ENCODE results near the gene BRSK1.
A peak's percentile ranks its signal among the peaks of the same experiment; 100 is the strongest.

BRSK1 gene

DNA sequence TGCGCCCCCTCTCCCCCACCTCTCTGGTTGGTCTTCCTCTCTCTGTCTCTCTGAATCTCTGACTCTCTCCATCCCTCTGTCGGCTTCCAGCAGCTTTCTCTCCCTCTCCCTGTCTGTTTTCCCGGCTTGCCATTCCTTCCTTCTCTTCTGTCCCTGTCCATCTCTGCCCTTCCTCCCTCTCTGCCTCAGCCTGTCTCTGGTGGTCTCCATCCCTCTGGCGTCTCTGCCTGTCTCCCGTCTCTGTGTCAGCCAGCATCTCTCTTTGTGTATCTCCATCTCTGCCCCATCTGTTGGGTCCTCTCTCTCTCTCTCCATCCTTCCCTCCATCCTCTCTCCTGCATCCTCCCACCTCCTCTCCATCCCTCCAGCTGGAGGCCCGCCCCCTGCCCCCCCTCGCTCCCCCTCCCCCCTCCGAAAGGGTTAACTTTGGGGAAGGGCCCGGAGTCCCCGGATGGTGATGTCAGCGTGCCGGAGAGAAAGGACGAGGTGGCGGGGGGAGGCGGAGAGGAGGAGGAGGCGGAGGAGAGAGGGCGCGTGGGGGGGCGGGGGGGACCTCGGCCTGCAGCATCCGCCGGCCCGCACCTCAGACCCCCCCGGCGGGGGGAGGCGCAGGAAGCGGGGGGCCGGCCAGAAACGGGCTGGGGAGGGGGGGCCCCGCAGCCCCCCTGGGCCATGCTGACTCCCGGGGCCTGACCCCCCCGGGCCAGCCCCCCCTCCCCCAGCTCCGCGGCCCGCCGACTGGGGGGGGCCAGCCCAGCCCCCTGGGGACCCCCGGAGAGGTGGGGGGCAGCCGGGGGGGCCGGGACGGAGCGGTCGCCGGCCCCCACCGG lies at the start of gene BRSK1:
TSS of gene BRSK1 (plus strand) at position 450 of the 830 bp plus-strand sequence. CDS start 446 bp downstream, outside the sequence.
- DNase-seq (ENCODE audit: insufficient read length, low spot score) (peak; percentile 78), FAIRE-seq (no peak)

- no peak for DNase-seq (ENCODE audit: insufficient read length, low spot score)
- FAIRE-seq, result no peak
These were observed 45.8 kb upstream of the BRSK1 start for GRCh38 chr19:55238030-55238429.

DNA sequence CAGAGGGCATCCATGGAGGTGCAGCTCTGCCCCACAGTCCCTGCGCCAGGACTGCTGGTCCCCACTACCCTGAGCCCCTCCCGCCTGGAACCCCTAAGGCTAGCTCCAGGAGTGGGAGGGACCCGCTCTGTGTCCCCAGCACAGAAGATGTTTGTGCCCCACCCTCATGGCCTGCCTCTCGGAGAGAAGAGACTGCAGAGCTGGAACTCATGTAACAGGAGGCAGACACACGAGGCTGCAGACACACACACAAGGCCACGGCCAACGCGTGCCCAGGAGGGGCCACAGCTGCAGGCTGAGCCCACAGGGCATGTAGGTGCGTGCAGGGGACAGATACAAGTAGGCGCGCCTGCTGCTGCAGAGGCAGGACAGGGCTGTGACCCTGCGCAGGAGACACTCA lies 44.8 kb upstream of the BRSK1 start:
- no peak for DNase-seq (ENCODE audit: insufficient read length, low spot score)
- no peak for FAIRE-seq

GRCh38 chr19:55240713-55241020 lies 43.1 kb upstream of the BRSK1 start:
- DNase-seq (ENCODE audit: insufficient read length, low spot score) (no peak), FAIRE-seq (no peak)

GRCh38 chr19:55241143-55241934 lies 42.5 kb upstream of the BRSK1 start:
- no peak for DNase-seq (ENCODE audit: insufficient read length, low spot score)
- FAIRE-seq, result no peak

DNA sequence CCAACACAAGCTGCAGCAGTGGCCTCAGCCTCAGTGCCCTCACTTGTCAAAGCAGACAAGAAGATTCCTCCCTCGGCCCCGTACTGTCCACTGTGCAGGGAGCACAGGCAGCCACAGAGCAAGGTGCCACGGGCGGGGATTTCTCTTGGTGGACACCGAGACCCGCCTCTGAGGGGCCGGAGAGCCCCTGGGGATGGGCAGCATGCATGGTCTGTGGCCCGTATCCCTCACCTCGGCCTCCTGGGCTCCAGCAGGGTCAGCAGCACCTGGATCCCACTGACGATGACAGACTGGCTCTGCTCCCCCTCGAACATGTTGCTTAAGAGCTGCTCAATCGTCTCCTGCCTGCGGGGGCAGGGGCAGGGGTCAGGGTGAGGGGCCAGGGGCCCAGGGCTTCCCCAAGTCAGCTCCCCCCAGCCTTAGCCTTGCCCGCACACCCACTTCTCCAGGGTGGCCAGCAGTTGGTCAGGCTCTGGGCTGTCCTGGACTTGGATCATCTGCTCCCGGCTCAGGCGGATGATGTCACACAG lies 41.8 kb upstream of the BRSK1 start:
- DNase-seq (ENCODE audit: insufficient read length, low spot score), result no peak
- FAIRE-seq, result no peak

GRCh38 chr19:55242517-55242916 lies 41.3 kb upstream of the BRSK1 start:
- FAIRE-seq, result no peak
- DNase-seq (ENCODE audit: insufficient read length, low spot score), result no peak

DNA sequence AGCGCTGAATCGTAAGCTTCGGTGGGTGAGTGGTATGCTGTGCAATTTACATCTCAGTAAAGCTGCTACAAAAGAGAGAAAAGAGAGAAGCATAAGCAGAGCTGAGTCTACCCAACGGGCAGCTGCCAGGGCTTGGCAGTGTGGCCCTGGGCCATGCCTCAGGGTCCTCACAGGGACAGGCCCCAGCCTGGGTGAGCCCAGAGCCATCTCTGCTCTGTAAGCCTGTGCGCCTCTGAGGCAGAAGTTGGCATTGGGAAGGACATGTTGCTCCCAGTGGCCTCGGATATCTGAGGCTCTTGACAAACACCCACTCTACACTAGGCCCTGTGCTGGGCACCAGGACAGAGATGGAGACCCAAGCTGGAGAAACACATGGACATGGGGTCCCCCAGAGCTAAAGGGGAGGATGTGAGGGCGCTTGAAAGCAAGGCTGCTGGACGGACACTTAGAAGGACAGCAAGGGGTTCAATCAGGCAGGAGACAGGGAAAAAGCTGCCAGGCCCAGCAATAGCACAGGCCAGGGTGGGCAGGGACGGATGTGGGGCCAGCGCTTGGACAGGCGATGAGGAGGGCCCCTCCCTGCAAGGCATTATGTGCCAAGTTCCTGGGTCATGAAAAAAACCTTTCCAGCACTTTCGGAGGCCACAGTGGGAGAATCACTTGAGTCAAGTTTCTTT lies 39.7 kb upstream of the BRSK1 start:
- DNase-seq (ENCODE audit: insufficient read length, low spot score) (no peak), FAIRE-seq (no peak)

DNA sequence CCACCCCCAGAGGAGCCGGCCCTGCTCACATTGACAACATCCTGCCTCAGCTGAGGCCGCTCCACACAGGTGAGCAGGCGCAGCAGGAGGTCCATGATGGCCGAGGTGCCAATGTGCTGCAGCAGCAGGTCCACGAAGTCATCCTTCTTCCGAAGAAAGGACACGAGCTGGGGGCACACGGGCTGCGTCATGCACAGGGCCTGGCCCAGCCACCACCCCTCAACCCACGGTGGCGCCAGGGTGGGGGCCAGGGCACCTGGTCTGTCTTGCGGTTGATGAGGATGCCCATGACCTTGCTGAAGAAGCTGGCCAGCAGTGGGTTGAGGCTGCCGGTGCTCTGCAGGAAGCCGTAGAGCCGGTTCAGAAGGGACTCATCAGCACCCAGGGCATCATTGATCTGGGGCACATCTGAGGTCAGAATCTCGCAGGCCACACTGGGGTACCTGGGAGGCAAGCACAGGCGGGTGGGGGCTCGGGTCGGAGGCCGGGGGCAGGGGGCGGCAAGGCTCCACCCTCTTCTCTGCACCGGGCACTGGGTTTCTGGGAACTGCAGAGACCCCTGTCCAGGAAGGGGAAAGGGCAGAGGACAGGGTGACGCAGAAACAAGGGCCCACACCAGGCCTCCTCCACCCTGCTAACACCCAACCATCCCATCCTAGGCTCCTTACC lies 38.4 kb upstream of the BRSK1 start:
- FAIRE-seq (no peak), DNase-seq (ENCODE audit: insufficient read length, low spot score) (no peak)

DNA sequence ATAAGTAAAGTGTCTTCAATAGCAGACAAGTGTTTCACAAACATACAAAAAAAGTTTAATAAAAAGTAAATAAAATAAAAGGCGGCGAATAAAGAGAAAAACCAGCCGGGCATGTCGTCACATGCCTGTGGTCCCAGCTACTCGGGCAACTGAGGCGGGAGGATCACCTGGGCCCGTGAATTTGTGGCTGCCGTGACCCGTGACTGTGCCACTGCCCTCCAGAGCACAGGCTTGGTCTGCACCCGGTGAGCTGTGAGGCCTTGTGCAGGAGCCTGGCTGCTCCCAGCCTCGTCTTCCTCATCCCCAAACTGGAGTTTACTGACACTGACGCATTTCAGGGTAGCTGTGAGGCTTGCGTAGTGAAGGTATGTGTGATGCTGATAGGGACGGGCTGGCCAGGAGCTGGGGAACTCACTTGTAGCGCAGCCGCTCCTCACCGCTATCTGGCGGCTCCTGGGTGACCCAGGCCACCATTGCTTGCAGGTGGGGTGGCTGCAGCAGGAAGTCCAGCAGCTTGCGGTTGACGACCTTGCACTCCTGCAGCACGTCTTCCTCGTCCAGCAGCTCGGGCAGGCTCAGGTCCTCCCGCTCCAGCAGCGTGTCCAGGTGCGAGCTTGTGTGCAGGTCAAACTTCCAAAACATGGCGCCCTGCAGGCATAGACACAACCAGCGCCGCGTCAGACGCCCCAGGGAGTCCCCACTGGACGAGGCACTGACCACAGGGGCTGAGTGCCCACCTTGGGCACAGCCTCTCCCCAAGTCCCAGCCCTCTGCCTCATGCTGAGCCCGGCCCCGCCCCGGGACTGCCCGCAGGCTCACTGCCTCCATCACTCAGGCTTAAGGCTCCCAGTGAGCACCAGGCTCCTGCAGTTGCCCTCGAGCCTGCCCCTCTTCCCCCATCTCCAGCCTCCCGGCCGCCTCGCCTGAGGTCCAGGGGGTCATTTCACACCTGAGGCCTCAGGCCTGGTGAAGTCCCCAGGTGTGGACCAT lies 37.0 kb upstream of the BRSK1 start:
- DNase-seq (ENCODE audit: insufficient read length, low spot score) (no peak), FAIRE-seq (no peak)

- no peak for DNase-seq (ENCODE audit: insufficient read length, low spot score)
- no peak for FAIRE-seq
These were observed 36.1 kb upstream of the BRSK1 start for GRCh38 chr19:55247621-55248099.

DNA sequence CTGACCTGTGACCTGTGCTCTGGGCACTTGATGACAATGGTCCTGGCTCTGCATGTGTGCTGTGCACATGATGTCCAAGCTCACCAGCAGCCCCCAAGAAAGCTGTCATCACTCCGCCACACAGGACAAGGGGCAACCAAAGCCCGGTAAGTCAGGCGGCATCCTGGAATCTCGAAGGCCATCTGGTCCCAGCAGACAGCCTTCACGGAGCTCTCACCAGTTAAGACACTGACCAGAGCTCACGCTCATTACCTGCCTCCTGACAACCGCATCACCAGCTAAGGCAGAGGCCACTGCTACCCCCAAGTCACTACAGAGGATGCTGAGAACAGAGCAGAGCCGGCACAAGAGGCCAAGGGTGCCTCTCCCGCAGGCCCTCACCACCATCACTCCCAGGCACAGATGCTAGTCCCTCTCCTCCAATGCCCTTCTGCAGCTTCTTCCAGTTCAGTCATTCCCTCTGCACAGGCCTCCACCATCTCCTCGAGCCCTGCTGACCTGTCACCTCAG lies 35.6 kb upstream of the BRSK1 start:
- FAIRE-seq, result no peak
- no peak for DNase-seq (ENCODE audit: insufficient read length, low spot score)

GRCh38 chr19:55248704-55249103 lies 35.1 kb upstream of the BRSK1 start:
- no peak for DNase-seq (ENCODE audit: insufficient read length, low spot score)
- no peak for FAIRE-seq

GRCh38 chr19:55249841-55250240 lies 34.0 kb upstream of the BRSK1 start:
- DNase-seq (ENCODE audit: insufficient read length, low spot score), result no peak
- no peak for FAIRE-seq

- DNase-seq (ENCODE audit: insufficient read length, low spot score), result no peak
- no peak for FAIRE-seq
These were observed 33.3 kb upstream of the BRSK1 start for GRCh38 chr19:55250262-55251036.

GRCh38 chr19:55251341-55252081 lies 32.3 kb upstream of the BRSK1 start:
- DNase-seq (ENCODE audit: insufficient read length, low spot score) (no peak), FAIRE-seq (no peak)

- DNase-seq (ENCODE audit: insufficient read length, low spot score), result no peak
These were observed 30.8 kb upstream of the BRSK1 start for GRCh38 chr19:55252760-55253663.

More at GRCh38 chr19:55252760-55253663, 30.8 kb upstream of the BRSK1 start:
- FAIRE-seq, result no peak
